ENCODE results near the gene HTR7. TPM values are rescaled to one million over a fixed set of nuclear protein-coding genes. Genes with fewer than 3 reads are reported as not detected.

The HTR7 gene
- total RNA-seq, 2 experiments from 2014 or later: 0.08 TPM

GRCh38 chr10:90819911-90820310 lies 37.9 kb downstream of the HTR7 start:
- CTCF ChIA-PET: no interaction called here

GRCh38 chr10:90818736-90819135 lies 39.1 kb downstream of the HTR7 start:
- no peaks in the 10 kb centered on the region for H3K4me1 Mint-ChIP-seq (ENCODE audit: low read depth)
- Histone ChIP-seq H3K36me3 (ENCODE audit: insufficient read depth, low read length) (no peaks in the 10 kb centered on the region), H3K27me3 (ENCODE audit: control insufficient read depth in 1 of 2, insufficient read depth in 2 of 2, low read length in 2 of 2) (peaks cover 0 to 3% of the 10 kb centered on the region in 2 experiments), H3K4me3 (ENCODE audit: low read length) (no peak overlapping the region), H3K9me3 (ENCODE audit: control insufficient read depth in 1 of 2, insufficient read depth in 1 of 2, low read length in 2 of 2) (peaks cover 0 to 8% of the 10 kb centered on the region in 2 experiments), H3K27ac (ENCODE audit: low read depth in 1 of 2, low read length in 2 of 2) (no peak overlapping the region), H3K4me1 (ENCODE audit: insufficient read depth, low read length) (no peaks in the 10 kb centered on the region)
- TF ChIP-seq, protein P1, sequence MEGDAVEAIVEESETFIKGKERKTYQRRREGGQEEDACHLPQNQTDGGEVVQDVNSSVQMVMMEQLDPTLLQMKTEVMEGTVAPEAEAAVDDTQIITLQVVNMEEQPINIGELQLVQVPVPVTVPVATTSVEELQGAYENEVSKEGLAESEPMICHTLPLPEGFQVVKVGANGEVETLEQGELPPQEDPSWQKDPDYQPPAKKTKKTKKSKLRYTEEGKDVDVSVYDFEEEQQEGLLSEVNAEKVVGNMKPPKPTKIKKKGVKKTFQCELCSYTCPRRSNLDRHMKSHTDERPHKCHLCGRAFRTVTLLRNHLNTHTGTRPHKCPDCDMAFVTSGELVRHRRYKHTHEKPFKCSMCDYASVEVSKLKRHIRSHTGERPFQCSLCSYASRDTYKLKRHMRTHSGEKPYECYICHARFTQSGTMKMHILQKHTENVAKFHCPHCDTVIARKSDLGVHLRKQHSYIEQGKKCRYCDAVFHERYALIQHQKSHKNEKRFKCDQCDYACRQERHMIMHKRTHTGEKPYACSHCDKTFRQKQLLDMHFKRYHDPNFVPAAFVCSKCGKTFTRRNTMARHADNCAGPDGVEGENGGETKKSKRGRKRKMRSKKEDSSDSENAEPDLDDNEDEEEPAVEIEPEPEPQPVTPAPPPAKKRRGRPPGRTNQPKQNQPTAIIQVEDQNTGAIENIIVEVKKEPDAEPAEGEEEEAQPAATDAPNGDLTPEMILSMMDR (IDR thresholded peaks at IDR 0.05): no peak
- ChIA-PET CTCF (no interaction called here), POLR2A (no interaction called here)
- H3K36me3 Mint-ChIP-seq (ENCODE audit: low read depth): no peaks in the 10 kb centered on the region
- peaks cover 16% of the 10 kb centered on the region for H3K27me3 Mint-ChIP-seq
- no peak for DNase-seq
- H3K27ac Mint-ChIP-seq: no peak overlapping the region
- H3K9me3 Mint-ChIP-seq: peaks cover 5% of the 10 kb centered on the region
- ATAC-seq (ENCODE audit: poor library complexity): no peak
- no peak overlapping the region for H3K4me3 Mint-ChIP-seq
- intact Hi-C loops (cut with DNase I, micrococcal nuclease): no loop called here

More at GRCh38 chr10:90819911-90820310, 37.9 kb downstream of the HTR7 start:
- ATAC-seq (ENCODE audit: poor library complexity) (no peak), DNase-seq (no peak)
- Histone ChIP-seq H3K9me3 (ENCODE audit: control insufficient read depth in 1 of 2, insufficient read depth in 1 of 2, low read length in 2 of 2) (peaks cover 0 to 8% of the 10 kb centered on the region in 2 experiments), H3K4me1 (ENCODE audit: insufficient read depth, low read length) (no peaks in the 10 kb centered on the region), H3K27me3 (ENCODE audit: control insufficient read depth in 1 of 2, insufficient read depth in 2 of 2, low read length in 2 of 2) (peaks cover 7 to 9% of the 10 kb centered on the region in 2 experiments), H3K4me3 (ENCODE audit: low read length) (no peak overlapping the region), H3K27ac (ENCODE audit: low read depth in 1 of 2, low read length in 2 of 2) (no peak overlapping the region), H3K36me3 (ENCODE audit: insufficient read depth, low read length) (no peaks in the 10 kb centered on the region)
- H3K9me3 Mint-ChIP-seq: peaks cover 5% of the 10 kb centered on the region
- POLR2A ChIA-PET: no interaction called here
- intact Hi-C loops (cut with DNase I, micrococcal nuclease): no loop called here
- no peaks in the 10 kb centered on the region for H3K4me1 Mint-ChIP-seq (ENCODE audit: low read depth)
- TF ChIP-seq, protein P1 (IDR thresholded peaks at IDR 0.05): no peak
- no peak overlapping the region for H3K27ac Mint-ChIP-seq
- H3K27me3 Mint-ChIP-seq: peaks cover 22% of the 10 kb centered on the region
- no peak overlapping the region for H3K4me3 Mint-ChIP-seq
- no peaks in the 10 kb centered on the region for H3K36me3 Mint-ChIP-seq (ENCODE audit: low read depth)

DNA sequence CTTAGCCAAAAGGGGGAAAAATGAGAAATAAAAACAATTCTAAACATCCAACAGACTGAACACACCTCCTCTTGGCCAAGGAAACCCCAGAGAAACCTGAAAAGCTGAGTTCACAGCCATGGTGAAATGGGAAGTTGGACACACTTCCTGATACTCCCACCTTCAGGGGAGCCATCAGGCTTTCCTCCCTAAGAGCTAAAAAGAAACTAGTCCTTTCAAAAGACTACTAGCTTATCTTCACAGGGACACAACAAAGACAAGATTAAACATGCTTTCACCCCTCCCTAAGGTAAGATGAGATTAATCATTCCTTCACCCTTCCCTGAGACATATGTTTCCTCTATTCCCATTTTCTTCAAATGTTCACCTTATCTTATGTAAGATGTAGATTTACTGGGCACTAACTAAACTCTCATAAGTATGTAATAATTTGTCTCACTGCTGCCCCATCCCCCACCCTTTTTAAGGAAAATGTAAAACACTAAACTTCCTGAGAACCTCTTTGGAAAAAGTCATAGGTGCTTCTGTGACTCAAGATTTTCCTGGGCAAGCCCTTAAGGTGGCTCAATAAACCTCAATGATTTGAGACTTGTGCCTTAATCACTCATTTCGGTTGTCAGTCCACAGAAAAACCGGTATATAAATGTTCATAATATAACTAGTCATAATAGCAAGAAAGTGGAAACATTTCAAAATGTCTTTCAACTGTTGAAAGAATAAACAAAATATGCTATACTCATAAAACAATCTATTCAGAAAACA lies 40.5 kb downstream of the HTR7 start:
- Mint-ChIP-seq H3K27ac (no peak overlapping the region), H3K4me3 (no peak overlapping the region), H3K4me1 (ENCODE audit: low read depth) (no peaks in the 10 kb centered on the region), H3K36me3 (ENCODE audit: low read depth) (no peaks in the 10 kb centered on the region), H3K27me3 (peaks cover 6% of the 10 kb centered on the region), H3K9me3 (peaks cover 2% of the 10 kb centered on the region)
- Histone ChIP-seq H3K27ac (ENCODE audit: low read depth in 1 of 2, low read length in 2 of 2) (no peak overlapping the region), H3K9me3 (ENCODE audit: control insufficient read depth in 1 of 2, insufficient read depth in 1 of 2, low read length in 2 of 2) (no peaks in the 10 kb centered on the region), H3K4me3 (ENCODE audit: low read length) (no peak overlapping the region), H3K27me3 (ENCODE audit: control insufficient read depth in 1 of 2, insufficient read depth in 2 of 2, low read length in 2 of 2) (no peaks in the 10 kb centered on the region), H3K36me3 (ENCODE audit: insufficient read depth, low read length) (no peaks in the 10 kb centered on the region), H3K4me1 (ENCODE audit: insufficient read depth, low read length) (no peaks in the 10 kb centered on the region)
- DNase-seq (no peak), ATAC-seq (ENCODE audit: poor library complexity) (no peak)
- TF ChIP-seq, protein P1 (IDR thresholded peaks at IDR 0.05): no peak
- intact Hi-C loops (cut with DNase I, micrococcal nuclease): no loop called here
- ChIA-PET CTCF (no interaction called here), POLR2A (no interaction called here)

Data from CD4-positive, alpha-beta T cell (primary cell).